Sigmoid colon (tissue), 4 donors: ENCODE results near the gene ZNF792.
"Not testable (repeated sequence)": the region's sequence is repeated elsewhere in the genome, so short reads cannot be mapped to it uniquely, and the experiment has no call there.

Source experiments
- CTCF ChIP-seq, 4 experiments: fragments of 450-650 bp in 3 of 4; fragments of 200-600 bp in 1 of 4; IDR thresholded peaks; one replicate each; pipeline ENCODE4 v1.5.1; 2016 to 2019; ENCODE audit warnings: antibody characterized with exemption in 4 of 4, mild to moderate bottlenecking in 3 of 4, moderate library complexity in 2 of 4
- POLR2A ChIP-seq, 2 donors: fragments of 450-650 bp; IDR thresholded peaks; one replicate each; pipeline ENCODE4 v1.6.1; 2016; ENCODE audit warnings: antibody characterized with exemption in 2 of 2, mild to moderate bottlenecking in 2 of 2, moderate library complexity in 2 of 2
- POLR2AphosphoS5 ChIP-seq, 4 donors: sonication (generic); formaldehyde crosslinking; IDR thresholded peaks; one replicate each; pipeline ENCODE4 v1.6.1; 2017; ENCODE audit warnings: antibody characterized with exemption in 4 of 4

- TF ChIP-seq CTCF, POLR2A, POLR2AphosphoS5 (IDR thresholded peaks at IDR 0.05): not testable (repeated sequence)
Observed at GRCh38 chr19:35007427-35007826, 43.4 kb upstream of the ZNF792 start.
